ENCODE measurements around the gene BHLHE41. TPM values are rescaled to one million over a fixed set of nuclear protein-coding genes. Genes with fewer than 3 reads are reported as not detected.
A peak's percentile ranks its signal among the peaks of the same experiment; 100 is the strongest.

BHLHE41 gene
- total and polyA plus RNA-seq, 2 donors (not counting 1 experiment from before 2014, with no cell fraction given), result 2.3 to 2.4 TPM

DNA sequence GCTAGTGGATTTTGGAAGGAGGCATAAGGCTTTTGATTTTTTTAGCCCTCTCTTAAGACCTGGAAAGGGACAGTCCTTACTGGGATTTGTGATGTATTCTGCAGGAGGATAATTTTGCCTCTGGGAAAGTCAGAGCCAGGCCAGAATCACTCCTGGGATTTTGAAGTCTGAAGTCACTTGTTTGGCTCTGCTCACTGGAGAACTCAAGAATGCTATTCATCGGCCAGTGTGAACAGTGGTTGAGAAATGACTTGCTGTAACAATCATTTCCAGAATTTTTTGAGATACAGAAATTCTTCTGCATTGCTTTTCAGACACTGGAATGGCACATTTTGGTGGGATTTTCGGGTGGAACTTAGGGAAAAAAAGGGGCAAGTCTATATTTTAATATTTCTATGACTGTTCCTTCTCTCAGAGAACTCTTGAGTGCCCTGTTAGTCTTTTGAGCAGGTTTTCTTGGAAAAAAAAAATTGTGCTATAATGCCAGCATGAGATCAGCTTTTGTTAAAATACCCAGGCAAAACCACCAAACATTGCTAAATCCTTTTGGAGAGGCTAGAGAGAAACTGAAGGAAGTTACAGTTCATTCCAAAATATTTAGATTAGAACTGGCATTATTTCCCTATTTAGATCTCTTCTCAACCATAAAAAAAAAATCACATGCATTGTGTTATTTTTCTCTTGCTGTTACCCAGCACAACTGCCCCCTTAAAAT is 26.1 kb upstream of the BHLHE41 start:
- H3K9me3 ChIP-seq (ENCODE audit: control insufficient read depth, insufficient read depth, low read depth, low read length), result no peaks in the 10 kb centered on the region
- H3K9ac ChIP-seq (ENCODE audit: insufficient read depth, low read length), result no peak overlapping the region
- TF ChIP-seq, protein P1, sequence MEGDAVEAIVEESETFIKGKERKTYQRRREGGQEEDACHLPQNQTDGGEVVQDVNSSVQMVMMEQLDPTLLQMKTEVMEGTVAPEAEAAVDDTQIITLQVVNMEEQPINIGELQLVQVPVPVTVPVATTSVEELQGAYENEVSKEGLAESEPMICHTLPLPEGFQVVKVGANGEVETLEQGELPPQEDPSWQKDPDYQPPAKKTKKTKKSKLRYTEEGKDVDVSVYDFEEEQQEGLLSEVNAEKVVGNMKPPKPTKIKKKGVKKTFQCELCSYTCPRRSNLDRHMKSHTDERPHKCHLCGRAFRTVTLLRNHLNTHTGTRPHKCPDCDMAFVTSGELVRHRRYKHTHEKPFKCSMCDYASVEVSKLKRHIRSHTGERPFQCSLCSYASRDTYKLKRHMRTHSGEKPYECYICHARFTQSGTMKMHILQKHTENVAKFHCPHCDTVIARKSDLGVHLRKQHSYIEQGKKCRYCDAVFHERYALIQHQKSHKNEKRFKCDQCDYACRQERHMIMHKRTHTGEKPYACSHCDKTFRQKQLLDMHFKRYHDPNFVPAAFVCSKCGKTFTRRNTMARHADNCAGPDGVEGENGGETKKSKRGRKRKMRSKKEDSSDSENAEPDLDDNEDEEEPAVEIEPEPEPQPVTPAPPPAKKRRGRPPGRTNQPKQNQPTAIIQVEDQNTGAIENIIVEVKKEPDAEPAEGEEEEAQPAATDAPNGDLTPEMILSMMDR (conservative IDR thresholded peaks at IDR 0.05 in 1 of 2, IDR thresholded peaks at IDR 0.05 in 1 of 2; ENCODE audit: low read depth in 1 of 2, low read length in 2 of 2), result no peak
- TF ChIP-seq EZH2 (IDR thresholded peaks at IDR 0.05; ENCODE audit: low read length, missing control alignments), result no peak
- no peak overlapping the region for H2AFZ ChIP-seq (ENCODE audit: low read length)
- no peaks in the 10 kb centered on the region for H3K27me3 ChIP-seq (ENCODE audit: control insufficient read depth, insufficient read depth, low read length)
- no peak overlapping the region for H3K4me2 ChIP-seq (ENCODE audit: extremely low read depth, insufficient read depth, low read length)
- H3K4me1 ChIP-seq (ENCODE audit: control insufficient read depth, extremely low read depth, insufficient read depth, low read length), result peaks cover 18% of the 10 kb centered on the region
- H3K27ac ChIP-seq (ENCODE audit: insufficient read depth, low read length), result no peak overlapping the region
- H3K4me3 ChIP-seq (replicated peaks in 1 of 4; ENCODE audit: control extremely low read depth in 1 of 4, insufficient read depth in 1 of 4, low read depth in 3 of 4, low read length in 4 of 4), result no peak overlapping the region
- H3K36me3 ChIP-seq (ENCODE audit: control insufficient read depth, insufficient read depth, low read length), result no peaks in the 10 kb centered on the region
- no peaks in the 10 kb centered on the region for H4K20me1 ChIP-seq (ENCODE audit: control insufficient read depth, extremely low read depth, insufficient read depth, low read length)
- no peaks in the 10 kb centered on the region for H3K79me2 ChIP-seq (ENCODE audit: control insufficient read depth, insufficient read depth, low read length)
- DNase-seq (ENCODE audit: low read depth in 2 of 2), result peak; percentile 80 to 94

DNA sequence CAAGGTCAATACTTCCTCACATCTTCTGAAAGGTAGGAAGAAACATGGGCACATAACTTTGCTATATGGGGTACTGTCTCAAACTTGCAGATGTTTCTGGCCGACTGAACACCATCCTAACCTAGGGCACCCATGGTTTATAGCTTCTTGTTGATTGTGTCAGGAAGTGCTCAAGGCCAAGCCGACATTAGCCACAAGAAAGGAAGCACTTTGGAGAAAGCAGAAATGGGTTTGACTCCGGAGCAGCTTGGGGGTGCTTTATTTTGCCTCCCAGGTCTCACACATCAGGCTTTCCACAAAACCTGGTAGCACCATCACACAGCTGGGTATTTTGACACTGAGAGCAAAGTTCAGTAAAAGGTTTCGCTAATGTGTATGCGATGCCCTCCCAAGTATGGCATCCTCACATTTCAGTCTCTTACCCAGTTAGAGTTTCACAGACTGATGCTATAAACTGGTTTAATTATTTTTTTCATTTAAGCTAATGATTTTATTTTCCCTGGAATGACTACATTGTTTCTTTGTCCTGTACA is 25.2 kb upstream of the BHLHE41 start:
- no peaks in the 10 kb centered on the region for H3K9me3 ChIP-seq (ENCODE audit: control insufficient read depth, insufficient read depth, low read depth, low read length)
- no peak overlapping the region for H3K9ac ChIP-seq (ENCODE audit: insufficient read depth, low read length)
- no peak overlapping the region for H2AFZ ChIP-seq (ENCODE audit: low read length)
- H4K20me1 ChIP-seq (ENCODE audit: control insufficient read depth, extremely low read depth, insufficient read depth, low read length), result no peaks in the 10 kb centered on the region
- TF ChIP-seq, protein P1 (conservative IDR thresholded peaks at IDR 0.05 in 1 of 2, IDR thresholded peaks at IDR 0.05 in 1 of 2; ENCODE audit: low read depth in 1 of 2, low read length in 2 of 2), result no peak
- no peak for TF ChIP-seq EZH2 (IDR thresholded peaks at IDR 0.05; ENCODE audit: low read length, missing control alignments)
- H3K27me3 ChIP-seq (ENCODE audit: control insufficient read depth, insufficient read depth, low read length), result no peaks in the 10 kb centered on the region
- no peak overlapping the region for H3K27ac ChIP-seq (ENCODE audit: insufficient read depth, low read length)
- no peak overlapping the region for H3K4me3 ChIP-seq (replicated peaks in 1 of 4; ENCODE audit: control extremely low read depth in 1 of 4, insufficient read depth in 1 of 4, low read depth in 3 of 4, low read length in 4 of 4)
- DNase-seq (ENCODE audit: low read depth in 2 of 2), result no peak
- no peaks in the 10 kb centered on the region for H3K79me2 ChIP-seq (ENCODE audit: control insufficient read depth, insufficient read depth, low read length)
- H3K36me3 ChIP-seq (ENCODE audit: control insufficient read depth, insufficient read depth, low read length), result no peaks in the 10 kb centered on the region
- no peak overlapping the region for H3K4me2 ChIP-seq (ENCODE audit: extremely low read depth, insufficient read depth, low read length)
- peaks cover 18% of the 10 kb centered on the region for H3K4me1 ChIP-seq (ENCODE audit: control insufficient read depth, extremely low read depth, insufficient read depth, low read length)

DNA sequence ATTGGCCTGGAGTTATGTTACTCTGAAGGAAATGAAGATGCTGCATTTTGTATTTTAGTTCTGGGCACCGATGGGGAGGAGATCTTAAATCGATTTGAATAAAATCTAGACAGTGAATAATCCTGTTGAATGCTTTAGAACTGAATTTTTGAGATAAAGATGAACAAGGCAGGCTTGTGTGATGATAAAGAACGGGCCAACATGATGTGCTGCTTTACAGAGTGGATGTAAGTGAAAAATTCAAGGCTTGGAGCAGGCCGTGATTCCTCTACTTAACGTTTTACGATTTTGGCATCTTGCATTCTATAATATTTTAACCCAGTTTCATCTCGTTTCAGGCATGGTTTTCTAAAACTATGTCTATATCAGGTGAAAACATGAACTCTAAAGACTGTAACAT is 23.5 kb upstream of the BHLHE41 start:
- no peaks in the 10 kb centered on the region for H3K27me3 ChIP-seq (ENCODE audit: control insufficient read depth, insufficient read depth, low read length)
- no peak overlapping the region for H3K27ac ChIP-seq (ENCODE audit: insufficient read depth, low read length)
- peaks cover 12% of the 10 kb centered on the region for H3K4me1 ChIP-seq (ENCODE audit: control insufficient read depth, extremely low read depth, insufficient read depth, low read length)
- H3K9me3 ChIP-seq (ENCODE audit: control insufficient read depth, insufficient read depth, low read depth, low read length), result no peaks in the 10 kb centered on the region
- DNase-seq (ENCODE audit: low read depth in 2 of 2), result peak in 1 of 2 donors; percentile 49
- H2AFZ ChIP-seq (ENCODE audit: low read length), result no peak overlapping the region
- no peak overlapping the region for H3K4me2 ChIP-seq (ENCODE audit: extremely low read depth, insufficient read depth, low read length)
- H4K20me1 ChIP-seq (ENCODE audit: control insufficient read depth, extremely low read depth, insufficient read depth, low read length), result no peaks in the 10 kb centered on the region
- no peaks in the 10 kb centered on the region for H3K79me2 ChIP-seq (ENCODE audit: control insufficient read depth, insufficient read depth, low read length)
- no peak overlapping the region for H3K9ac ChIP-seq (ENCODE audit: insufficient read depth, low read length)
- TF ChIP-seq EZH2 (IDR thresholded peaks at IDR 0.05; ENCODE audit: low read length, missing control alignments), result no peak
- TF ChIP-seq, protein P1 (conservative IDR thresholded peaks at IDR 0.05 in 1 of 2, IDR thresholded peaks at IDR 0.05 in 1 of 2; ENCODE audit: low read depth in 1 of 2, low read length in 2 of 2), result no peak
- no peak overlapping the region for H3K4me3 ChIP-seq (replicated peaks in 1 of 4; ENCODE audit: control extremely low read depth in 1 of 4, insufficient read depth in 1 of 4, low read depth in 3 of 4, low read length in 4 of 4)
- H3K36me3 ChIP-seq (ENCODE audit: control insufficient read depth, insufficient read depth, low read length), result no peaks in the 10 kb centered on the region

Measured in fibroblast of lung (primary cell).